ENCODE data around the gene CHI3L1. TPM values are rescaled to one million over a fixed set of nuclear protein-coding genes. Genes with fewer than 3 reads are reported as not detected.

The CHI3L1 gene
- total RNA-seq, 1 experiment from 2014 or later, result not detected

GRCh38 chr1:203179667-203180005, 6.9 kb downstream of the CHI3L1 start:
- H3K4me1 ChIP-seq (ENCODE audit: insufficient read depth, low read length), result no peaks in the 10 kb centered on the region
- Mint-ChIP-seq H3K27me3 (ENCODE audit: low read depth) (peaks cover 1% of the 10 kb centered on the region), H3K27ac (no peak overlapping the region), H3K9me3 (no peaks in the 10 kb centered on the region), H3K36me3 (ENCODE audit: insufficient read depth in 1 of 3, low read depth in 3 of 3) (no peaks in the 10 kb centered on the region), H3K4me3 (no peak overlapping the region), H3K4me1 (peaks cover 20 to 34% of the 10 kb centered on the region in 2 experiments)
- no peak overlapping the region for H3K18ac ChIP-seq (ENCODE audit: insufficient read length, low read depth, low read length)
- no peaks in the 10 kb centered on the region for H4K20me1 ChIP-seq (ENCODE audit: control insufficient read depth, insufficient read depth, insufficient read length)
- no peak overlapping the region for H3K4ac ChIP-seq (ENCODE audit: low read depth, low read length)
- H3K27me3 ChIP-seq (ENCODE audit: insufficient read depth, low read length), result no peaks in the 10 kb centered on the region
- no peak overlapping the region for H3K56ac ChIP-seq (ENCODE audit: insufficient read length, low read depth, low read length)
- TF ChIP-seq, protein P1, sequence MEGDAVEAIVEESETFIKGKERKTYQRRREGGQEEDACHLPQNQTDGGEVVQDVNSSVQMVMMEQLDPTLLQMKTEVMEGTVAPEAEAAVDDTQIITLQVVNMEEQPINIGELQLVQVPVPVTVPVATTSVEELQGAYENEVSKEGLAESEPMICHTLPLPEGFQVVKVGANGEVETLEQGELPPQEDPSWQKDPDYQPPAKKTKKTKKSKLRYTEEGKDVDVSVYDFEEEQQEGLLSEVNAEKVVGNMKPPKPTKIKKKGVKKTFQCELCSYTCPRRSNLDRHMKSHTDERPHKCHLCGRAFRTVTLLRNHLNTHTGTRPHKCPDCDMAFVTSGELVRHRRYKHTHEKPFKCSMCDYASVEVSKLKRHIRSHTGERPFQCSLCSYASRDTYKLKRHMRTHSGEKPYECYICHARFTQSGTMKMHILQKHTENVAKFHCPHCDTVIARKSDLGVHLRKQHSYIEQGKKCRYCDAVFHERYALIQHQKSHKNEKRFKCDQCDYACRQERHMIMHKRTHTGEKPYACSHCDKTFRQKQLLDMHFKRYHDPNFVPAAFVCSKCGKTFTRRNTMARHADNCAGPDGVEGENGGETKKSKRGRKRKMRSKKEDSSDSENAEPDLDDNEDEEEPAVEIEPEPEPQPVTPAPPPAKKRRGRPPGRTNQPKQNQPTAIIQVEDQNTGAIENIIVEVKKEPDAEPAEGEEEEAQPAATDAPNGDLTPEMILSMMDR (conservative IDR thresholded peaks at IDR 0.05), result no peak
- H3K79me2 ChIP-seq (ENCODE audit: insufficient read depth, low read length), result no peaks in the 10 kb centered on the region
- no peak overlapping the region for H2AK5ac ChIP-seq (ENCODE audit: insufficient read length, low read length)
- H3K23me2 ChIP-seq (ENCODE audit: insufficient read length, low read depth, low read length, poor library complexity, severe bottlenecking), result no peaks in the 10 kb centered on the region
- no peak overlapping the region for H3K27ac ChIP-seq (ENCODE audit: insufficient read length, low read depth, low read length)
- no peak overlapping the region for H2BK12ac ChIP-seq (ENCODE audit: insufficient read length, low read depth, low read length)
- H3K23ac ChIP-seq (ENCODE audit: insufficient read length, low read depth, low read length), result no peak overlapping the region
- no peak overlapping the region for H3T11ph ChIP-seq (ENCODE audit: low read length)
- H3K79me1 ChIP-seq (ENCODE audit: insufficient read depth, low read depth, low read length, poor library complexity, severe bottlenecking), result no peaks in the 10 kb centered on the region
- no peak overlapping the region for H4K5ac ChIP-seq (ENCODE audit: insufficient read length, low read depth, low read length)
- no peak overlapping the region for H4K8ac ChIP-seq (replicated peaks; ENCODE audit: insufficient read length, low read depth, low read length)
- no peak for DNase-seq
- H3K9ac ChIP-seq (ENCODE audit: extremely low read depth, insufficient read length, low read length), result no peak overlapping the region
- H3K9me3 ChIP-seq (ENCODE audit: control insufficient read depth, low read depth, low read length), result no peaks in the 10 kb centered on the region
- no peak overlapping the region for H4K91ac ChIP-seq (ENCODE audit: insufficient read length, low read depth, low read length)
- H2BK5ac ChIP-seq (ENCODE audit: insufficient read length, low read length), result no peak overlapping the region
- no peak overlapping the region for H2BK20ac ChIP-seq (ENCODE audit: low read depth, low read length, poor library complexity, severe bottlenecking)
- no peak overlapping the region for H3K14ac ChIP-seq (ENCODE audit: insufficient read depth, low read length)
- no peak overlapping the region for H2BK15ac ChIP-seq (ENCODE audit: low read depth, low read length)
- H3K4me2 ChIP-seq (ENCODE audit: insufficient read depth, insufficient read length, low read length), result no peak overlapping the region
- no peak overlapping the region for H2BK120ac ChIP-seq (ENCODE audit: low read depth, low read length, poor library complexity, severe bottlenecking)
- H2AFZ ChIP-seq (ENCODE audit: low read length), result no peak overlapping the region
- no CpG with 5 or more reads among the region's 10 CpGs for WGBS (ENCODE audit: extremely low coverage, insufficient read length, low lambda C conversion rate)
